Measurements from ENCODE around the gene PRR15L. TPM values are rescaled to one million over a fixed set of nuclear protein-coding genes. Genes with fewer than 3 reads are reported as not detected.
"Not testable (repeated sequence)": the region's sequence is repeated elsewhere in the genome, so short reads cannot be mapped to it uniquely, and the experiment has no call there.

Gene PRR15L
- total RNA-seq, 1 experiment from 2014 or later, result not detected

- DNase-seq, H3K4me1 ChIP-seq: not testable (repeated sequence)
- H3K36me3 ChIP-seq, result peaks cover 17% of the 10 kb centered on the region; the same call in 1 of the 2 replicates
Measured at GRCh38 chr17:47919889-47920288, 37.8 kb downstream of the PRR15L start.

GRCh38 chr17:47918991-47919390 lies 38.7 kb downstream of the PRR15L start:
- Histone ChIP-seq H3K4me1 (no peaks in the 10 kb centered on the region), H3K4me3 (no peak overlapping the region), H3K27me3 (no peaks in the 10 kb centered on the region), H3K9me3 (replicated peaks) (no peaks in the 10 kb centered on the region), H3K27ac (no peak overlapping the region), H3K36me3 (peaks cover 17% of the 10 kb centered on the region; the same call in 1 of the 2 replicates)
- no peak for DNase-seq

More at GRCh38 chr17:47919889-47920288, 37.8 kb downstream of the PRR15L start:
- H3K27me3 ChIP-seq; H3K9me3 ChIP-seq (replicated peaks); H3K27ac ChIP-seq; H3K4me3 ChIP-seq: not testable (repeated sequence)

- no peaks in the 10 kb centered on the region for H3K27me3 ChIP-seq
- no peaks in the 10 kb centered on the region for H3K4me1 ChIP-seq
- H3K4me3 ChIP-seq, result no peak overlapping the region
- DNase-seq, result no peak
- H3K9me3 ChIP-seq (replicated peaks), result no peaks in the 10 kb centered on the region
- H3K27ac ChIP-seq, result no peak overlapping the region
- peaks cover 8% of the 10 kb centered on the region; the same call in 1 of the 2 replicates for H3K36me3 ChIP-seq
Measured at GRCh38 chr17:47918006-47918405, 39.7 kb downstream of the PRR15L start.

GRCh38 chr17:47917581-47917980 lies 40.1 kb downstream of the PRR15L start:
- H3K27ac ChIP-seq, result no peak overlapping the region

GRCh38 chr17:47916489-47917208 lies 41.0 kb downstream of the PRR15L start:
- Histone ChIP-seq H3K27ac (no peak overlapping the region), H3K27me3 (no peaks in the 10 kb centered on the region), H3K4me3 (no peak overlapping the region), H3K36me3 (peaks cover 3% of the 10 kb centered on the region; the same call in 1 of the 2 replicates), H3K4me1 (no peaks in the 10 kb centered on the region), H3K9me3 (replicated peaks) (no peaks in the 10 kb centered on the region)
- no peak for DNase-seq

More at GRCh38 chr17:47917581-47917980, 40.1 kb downstream of the PRR15L start:
- H3K4me1 ChIP-seq, result no peaks in the 10 kb centered on the region
- H3K36me3 ChIP-seq, result peaks cover 7% of the 10 kb centered on the region; the same call in 1 of the 2 replicates
- DNase-seq, result no peak
- H3K4me3 ChIP-seq, result no peak overlapping the region
- H3K9me3 ChIP-seq (replicated peaks), result no peaks in the 10 kb centered on the region
- H3K27me3 ChIP-seq, result no peaks in the 10 kb centered on the region

- Histone ChIP-seq H3K4me1 (no peaks in the 10 kb centered on the region), H3K36me3 (no peaks in the 10 kb centered on the region), H3K27ac (no peak overlapping the region), H3K9me3 (replicated peaks) (no peaks in the 10 kb centered on the region), H3K27me3 (no peaks in the 10 kb centered on the region), H3K4me3 (no peak overlapping the region)
- DNase-seq, result no peak
Measured at GRCh38 chr17:47915776-47916398, 41.8 kb downstream of the PRR15L start.

GRCh38 chr17:47914306-47914948 lies 43.3 kb downstream of the PRR15L start:
- Histone ChIP-seq H3K4me1 (no peaks in the 10 kb centered on the region), H3K27me3 (no peaks in the 10 kb centered on the region), H3K4me3 (no peak overlapping the region), H3K9me3 (replicated peaks) (no peaks in the 10 kb centered on the region), H3K36me3 (no peaks in the 10 kb centered on the region), H3K27ac (no peak overlapping the region)
- DNase-seq, result no peak

GRCh38 chr17:47913050-47913449 lies 44.6 kb downstream of the PRR15L start:
- Histone ChIP-seq H3K36me3 (0 out of 2 replicates have a peak, but pooled peaks cover 5% of the 10 kb centered on the region), H3K9me3 (replicated peaks) (no peaks in the 10 kb centered on the region), H3K27ac (no peak overlapping the region), H3K4me3 (no peak overlapping the region), H3K4me1 (no peaks in the 10 kb centered on the region), H3K27me3 (no peaks in the 10 kb centered on the region)
- no peak for DNase-seq

- no peak overlapping the region for H3K27ac ChIP-seq
- DNase-seq, result no peak
- peaks cover 8% of the 10 kb centered on the region; the same call in 1 of the 2 replicates for H3K4me1 ChIP-seq
- H3K9me3 ChIP-seq (replicated peaks), result no peaks in the 10 kb centered on the region
- H3K27me3 ChIP-seq, result no peaks in the 10 kb centered on the region
- H3K4me3 ChIP-seq, result no peak overlapping the region
- 0 out of 2 replicates have a peak, but pooled peaks cover 5% of the 10 kb centered on the region for H3K36me3 ChIP-seq
Measured at GRCh38 chr17:47907932-47908562, 49.6 kb downstream of the PRR15L start.

GRCh38 chr17:47906443-47906842 lies 51.2 kb downstream of the PRR15L start:
- DNase-seq, result no peak
- no peak overlapping the region for H3K27ac ChIP-seq
- H3K4me3 ChIP-seq, result no peak overlapping the region
- no peaks in the 10 kb centered on the region for H3K9me3 ChIP-seq (replicated peaks)
- H3K4me1 ChIP-seq, result peaks cover 16% of the 10 kb centered on the region
- H3K36me3 ChIP-seq, result 0 out of 2 replicates have a peak, but pooled peaks cover 5% of the 10 kb centered on the region
- H3K27me3 ChIP-seq, result no peaks in the 10 kb centered on the region

GRCh38 chr17:47905221-47905733 lies 52.4 kb downstream of the PRR15L start:
- H3K4me1 ChIP-seq, result peaks cover 16% of the 10 kb centered on the region
- 0 out of 2 replicates have a peak, but pooled peaks cover 5% of the 10 kb centered on the region for H3K36me3 ChIP-seq
- H3K27ac ChIP-seq, result no peak overlapping the region
- peak; percentile 36 to 37 for DNase-seq
- H3K27me3 ChIP-seq, result no peaks in the 10 kb centered on the region
- no peak overlapping the region for H3K4me3 ChIP-seq
- no peaks in the 10 kb centered on the region for H3K9me3 ChIP-seq (replicated peaks)

- DNase-seq, result peak; percentile 27 to 52
- Histone ChIP-seq H3K36me3 (no peaks in the 10 kb centered on the region), H3K27ac (peak overlapping the region; percentile 37), H3K4me1 (peaks cover 21% of the 10 kb centered on the region), H3K27me3 (no peaks in the 10 kb centered on the region), H3K9me3 (replicated peaks) (no peaks in the 10 kb centered on the region), H3K4me3 (no peak overlapping the region)
Measured at GRCh38 chr17:47902039-47902744, 55.5 kb downstream of the PRR15L start.

All from SJCRH30 (cell line).